ENCODE measurements around the gene NUP50.

NUP50 gene

DNA sequence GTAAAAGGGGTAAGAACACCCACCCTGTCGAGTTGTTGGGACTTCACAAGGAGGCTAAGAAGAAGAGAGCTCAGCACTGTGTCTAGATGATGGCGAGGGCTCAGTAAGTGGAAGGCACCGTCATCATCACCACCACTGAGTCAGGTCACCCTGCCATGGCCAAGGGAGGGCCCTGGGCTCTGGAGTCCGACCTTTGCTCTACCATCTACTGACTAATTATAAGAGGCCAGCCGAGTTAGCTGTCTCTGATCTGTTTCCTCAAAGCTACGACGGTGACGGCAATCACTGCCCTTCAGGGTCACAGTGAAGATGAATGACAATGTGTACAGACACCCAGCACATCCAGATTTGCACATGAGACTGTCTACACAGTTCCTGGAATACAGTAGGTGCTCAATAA, 47.7 kb downstream of the NUP50 start:
- DNase-seq: no peak

DNA sequence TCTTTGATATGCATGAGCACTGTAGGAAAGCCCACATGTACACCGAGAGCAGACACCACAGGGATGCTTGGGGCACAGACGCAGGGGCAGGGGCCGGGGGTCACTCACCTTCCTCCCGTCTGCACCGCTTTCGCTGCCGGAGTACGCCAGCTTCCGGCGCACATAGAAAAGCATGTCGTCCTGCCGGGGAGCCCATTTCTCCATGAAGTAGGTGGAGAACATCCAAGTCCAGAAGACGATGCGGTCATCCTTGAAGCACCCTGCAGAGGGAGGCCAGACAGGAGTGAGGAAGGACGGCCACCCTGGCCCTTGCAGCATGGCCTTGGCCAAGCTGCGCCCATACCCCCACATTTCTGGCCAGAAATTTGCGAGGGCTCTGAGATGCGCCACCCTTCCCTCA, 48.1 kb downstream of the NUP50 start:
- DNase-seq: no peak

DNA sequence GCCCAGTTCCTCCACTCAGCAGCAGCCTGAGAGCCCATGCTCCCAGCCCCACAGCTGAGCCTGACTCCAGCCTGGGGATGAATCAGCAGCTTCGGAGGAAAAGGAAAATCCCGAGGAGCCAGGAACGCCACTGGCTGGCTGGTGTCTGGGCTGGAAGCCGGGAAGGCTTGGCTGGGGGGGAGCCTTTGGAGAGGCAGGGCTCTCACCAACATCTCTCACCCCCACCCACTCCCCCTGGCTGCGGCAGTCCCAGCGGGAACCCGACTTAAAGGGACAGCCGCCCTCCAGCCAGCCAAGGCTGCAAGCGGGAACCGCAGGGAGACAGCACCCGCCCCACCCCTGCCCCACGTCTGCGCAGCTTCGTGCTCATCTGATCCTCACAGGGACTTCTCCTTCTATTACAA, 48.6 kb downstream of the NUP50 start:
- DNase-seq: no peak

DNA sequence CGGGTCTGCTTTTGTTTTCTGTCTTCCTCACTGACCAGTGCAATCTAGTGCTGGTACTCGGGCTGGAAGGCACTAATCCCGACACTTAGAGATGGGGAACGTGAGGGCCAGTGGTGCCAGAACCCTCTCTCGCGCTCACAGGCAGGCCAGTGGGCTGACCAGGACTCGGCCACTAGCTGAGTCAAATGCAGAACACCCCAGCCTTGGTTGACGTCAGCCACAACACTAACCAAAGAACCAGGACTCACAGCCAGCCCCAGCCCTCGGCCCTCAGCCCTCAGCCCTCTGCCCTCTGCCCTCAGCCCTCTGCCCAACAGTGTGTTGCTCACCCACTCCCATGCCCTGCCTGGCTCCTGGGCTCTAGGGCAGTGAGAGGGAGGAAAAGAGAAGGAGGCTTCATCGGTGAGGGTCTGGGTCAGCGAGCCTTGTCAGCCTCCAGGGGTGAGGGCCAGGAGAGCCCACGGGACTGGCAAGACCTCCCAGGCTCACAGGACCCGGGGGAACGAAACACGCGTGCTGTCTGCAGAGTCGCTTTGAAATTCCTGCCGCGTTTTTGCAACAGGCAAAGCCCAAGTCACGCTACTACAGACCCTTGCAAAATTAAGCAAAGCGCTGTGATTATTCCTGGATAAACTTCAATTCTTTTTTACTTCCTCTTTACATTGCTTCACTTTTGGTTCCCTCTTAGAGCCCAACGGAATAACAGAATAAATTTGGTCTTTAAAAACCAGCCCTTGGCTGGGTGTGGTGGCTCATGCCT, 49.4 kb downstream of the NUP50 start:
- no peak for DNase-seq

DNA sequence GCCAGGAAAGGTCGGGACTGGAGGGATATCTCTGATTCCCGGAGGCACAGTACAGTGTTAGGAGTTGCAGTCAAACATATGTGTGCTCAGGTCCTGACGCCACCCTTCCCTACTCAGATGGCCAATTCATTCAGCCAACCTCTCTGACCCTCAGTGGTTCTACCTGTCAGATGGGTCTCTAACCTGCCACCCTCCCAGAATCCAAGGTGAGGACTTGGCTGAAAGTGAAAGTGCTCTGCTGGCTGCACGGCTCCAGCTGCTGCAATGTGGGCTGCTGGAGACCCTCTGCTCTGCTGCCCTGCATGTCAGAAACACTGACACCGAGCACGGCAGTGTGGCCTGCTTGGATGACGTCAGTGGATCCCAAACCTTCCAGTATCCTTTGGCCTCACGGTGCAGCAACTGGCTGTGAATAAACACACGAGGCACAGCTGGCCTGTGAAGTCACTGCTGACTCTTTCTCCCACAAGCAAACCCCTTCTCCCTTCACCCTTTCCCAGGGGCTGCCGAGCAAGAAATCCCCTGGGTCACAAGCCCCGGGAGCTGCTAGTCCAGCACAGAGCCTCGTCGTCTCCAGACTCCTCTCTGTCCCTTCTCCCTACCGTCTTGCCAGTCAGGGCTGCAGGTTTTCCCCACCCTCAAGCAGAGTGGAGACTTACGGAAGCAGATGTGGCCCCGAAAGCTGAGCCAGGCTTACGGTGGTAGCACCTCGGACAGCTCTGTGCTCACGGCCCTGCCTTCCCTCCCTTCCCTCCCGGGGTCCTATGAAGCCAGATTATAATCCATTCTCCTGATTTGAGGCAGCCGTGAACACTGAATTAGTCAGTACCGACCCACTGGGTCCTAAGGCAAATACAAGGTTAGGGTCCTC, 52.6 kb downstream of the NUP50 start:
- no peak for DNase-seq

DNA sequence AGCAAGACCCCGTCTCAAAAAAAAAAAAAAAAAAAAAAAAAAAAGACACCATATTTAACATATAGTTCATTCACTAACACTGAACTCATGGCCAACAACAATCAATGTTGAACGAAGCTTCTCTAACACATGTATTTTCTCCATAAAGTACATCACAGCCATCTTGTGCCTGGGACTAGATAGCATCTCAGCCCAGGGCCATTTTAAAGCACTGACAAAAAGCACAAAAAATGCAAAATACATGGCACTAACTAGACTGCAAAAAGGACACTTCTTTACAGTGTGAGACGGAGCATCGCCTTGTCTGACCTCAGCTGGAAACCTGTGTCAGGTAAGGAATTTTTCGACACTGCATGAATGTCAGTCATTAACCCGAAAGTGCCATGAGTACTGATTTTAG, 53.6 kb downstream of the NUP50 start:
- no peak for DNase-seq

DNA sequence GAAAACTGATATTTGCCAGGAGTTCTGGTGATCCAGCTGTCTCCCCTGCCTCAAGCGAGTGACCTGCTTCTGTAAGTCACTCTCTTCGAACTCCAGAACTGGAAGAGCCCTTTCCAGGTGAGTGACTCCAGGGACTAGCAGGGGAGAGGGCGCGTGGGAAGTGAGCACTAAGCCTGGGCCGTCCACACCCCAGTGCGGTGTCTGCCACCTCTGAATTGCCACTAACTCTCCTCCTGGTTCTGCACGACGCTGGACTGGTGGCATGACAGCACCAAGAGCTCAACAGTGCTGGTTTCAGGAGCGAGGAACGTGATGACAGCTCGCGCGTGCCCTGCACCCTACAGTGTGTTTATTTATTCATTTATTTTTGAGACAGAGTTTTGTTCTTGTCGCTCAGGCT, 54.1 kb downstream of the NUP50 start:
- DNase-seq: no peak

DNA sequence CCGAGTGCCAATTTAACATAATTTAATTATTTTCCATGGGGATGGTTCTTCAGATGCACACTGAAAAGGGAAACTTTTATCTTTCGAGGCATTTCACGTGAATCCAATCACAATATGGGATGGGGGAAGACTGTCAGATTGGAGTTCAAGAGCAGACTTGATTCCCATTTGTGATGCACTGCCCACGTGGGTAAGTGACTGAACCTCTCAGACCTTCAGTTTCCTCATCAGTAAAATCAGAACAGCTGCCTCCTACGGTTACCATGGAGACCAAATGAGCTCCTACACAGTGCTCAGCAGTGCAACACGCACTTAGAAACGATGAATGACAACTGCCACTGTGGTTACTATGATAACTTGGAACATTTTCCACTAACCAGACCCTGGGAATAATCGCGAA, 55.3 kb downstream of the NUP50 start:
- no peak for DNase-seq

DNA sequence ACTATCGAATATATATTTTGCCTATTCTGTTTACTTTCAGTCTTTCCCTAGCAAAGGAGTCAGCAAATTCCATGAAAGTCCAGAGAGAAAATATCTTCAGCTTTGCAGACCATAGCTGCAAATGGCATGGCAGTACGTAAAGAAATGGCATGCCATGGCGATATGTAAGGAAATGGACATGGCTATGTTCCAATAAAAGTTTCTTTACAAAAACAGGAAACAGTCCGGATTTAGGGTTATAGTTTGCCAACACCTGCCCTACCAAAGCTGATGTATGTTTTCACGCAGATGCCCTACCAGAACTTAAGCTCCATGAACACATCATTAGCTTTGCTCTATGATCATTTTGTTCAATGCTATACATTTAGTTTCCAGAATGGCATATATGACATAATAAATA, 57.5 kb downstream of the NUP50 start:
- DNase-seq: no peak

DNA sequence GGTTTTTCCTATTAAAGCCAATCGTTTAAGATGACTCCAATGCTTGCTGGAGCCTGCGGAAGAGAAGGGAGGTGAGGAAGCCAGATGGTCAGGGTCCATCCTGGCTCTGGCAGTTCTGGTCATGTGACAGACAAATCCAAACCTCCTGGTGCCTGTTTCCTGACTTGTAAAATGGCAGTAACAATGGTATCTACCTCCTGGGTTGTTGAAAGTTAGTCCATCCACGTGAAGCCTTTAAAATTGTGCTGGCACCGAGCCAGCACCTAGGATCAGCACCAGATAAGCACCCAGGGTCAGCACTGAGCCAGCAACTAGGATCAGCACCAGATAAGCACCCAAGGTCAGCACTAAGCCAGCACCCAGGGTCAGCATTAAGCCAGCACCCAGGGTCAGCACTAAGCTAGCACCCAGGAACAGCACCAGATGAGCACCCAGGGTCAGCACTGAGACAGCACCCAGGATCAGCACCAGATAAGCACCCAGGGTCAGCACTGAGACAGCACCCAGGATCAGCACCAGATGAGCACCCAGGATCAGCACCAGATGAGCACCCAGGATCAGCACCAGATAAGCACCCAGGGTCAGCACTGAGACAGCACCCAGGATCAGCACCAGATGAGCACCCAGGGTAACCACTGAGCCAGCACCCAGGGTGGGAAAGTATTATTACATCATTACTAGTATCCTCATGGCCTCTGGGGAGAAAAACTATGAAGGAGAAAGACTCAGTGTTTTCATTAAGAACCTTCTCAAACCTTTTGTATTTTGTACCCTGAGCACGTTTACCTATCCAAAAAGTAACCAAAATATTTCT, 59.8 kb downstream of the NUP50 start:
- DNase-seq: no peak

DNA sequence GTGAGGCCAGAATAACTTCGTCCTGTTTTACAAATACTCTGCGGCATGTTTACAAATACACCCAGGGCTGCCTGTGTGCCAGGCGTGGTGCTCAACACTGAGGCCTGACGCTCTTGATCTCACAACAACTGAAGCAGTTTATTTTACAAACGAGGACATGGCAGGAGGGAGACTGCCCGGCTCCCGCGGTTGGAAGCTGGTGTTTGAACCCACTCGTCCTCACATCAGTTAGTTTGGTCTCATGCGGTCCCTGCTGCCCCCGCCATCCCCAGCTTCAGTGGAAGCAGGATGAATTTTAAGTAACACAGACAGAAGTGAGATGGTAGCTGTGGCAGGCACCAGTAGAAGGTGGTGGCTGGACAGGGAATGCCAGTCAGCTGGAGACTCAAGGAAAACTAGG, 60.6 kb downstream of the NUP50 start:
- DNase-seq: no peak

DNA sequence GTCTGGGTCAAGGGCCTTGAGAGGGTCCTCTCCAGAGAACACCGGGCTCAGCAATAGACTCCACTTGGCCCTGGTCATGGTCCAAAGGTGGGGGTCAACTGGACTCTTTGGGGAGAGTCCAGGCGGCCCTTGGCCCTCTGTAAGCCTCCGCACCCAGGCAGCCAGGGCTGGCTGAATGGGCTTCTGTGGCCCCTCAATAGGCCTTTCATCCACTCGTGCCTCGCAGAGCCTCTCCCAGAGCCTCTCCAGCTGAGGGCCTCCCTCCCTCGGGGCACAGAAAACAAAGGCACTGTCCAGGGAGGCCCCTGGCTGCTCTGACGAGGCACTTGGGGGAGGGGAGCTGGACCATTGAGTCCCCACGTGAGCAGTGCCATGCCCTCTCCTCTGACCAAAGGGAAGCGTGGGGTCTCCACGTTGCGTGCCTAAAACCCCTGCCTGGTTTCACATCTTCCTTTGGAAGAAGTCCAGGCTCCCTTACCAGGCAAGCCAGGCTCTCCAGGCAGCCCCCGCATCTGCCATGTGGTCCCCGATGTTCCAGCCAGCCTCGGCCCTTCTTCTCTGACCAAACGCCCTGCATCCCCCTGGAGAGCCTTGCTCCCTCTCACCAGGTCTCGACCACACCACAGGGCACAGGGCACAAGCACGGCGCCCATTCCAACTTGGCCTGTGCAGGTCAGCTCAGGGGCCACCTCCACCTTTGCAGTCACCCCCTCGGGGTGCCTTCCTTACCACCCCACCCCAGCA, 61.4 kb downstream of the NUP50 start:
- DNase-seq: no peak

DNA sequence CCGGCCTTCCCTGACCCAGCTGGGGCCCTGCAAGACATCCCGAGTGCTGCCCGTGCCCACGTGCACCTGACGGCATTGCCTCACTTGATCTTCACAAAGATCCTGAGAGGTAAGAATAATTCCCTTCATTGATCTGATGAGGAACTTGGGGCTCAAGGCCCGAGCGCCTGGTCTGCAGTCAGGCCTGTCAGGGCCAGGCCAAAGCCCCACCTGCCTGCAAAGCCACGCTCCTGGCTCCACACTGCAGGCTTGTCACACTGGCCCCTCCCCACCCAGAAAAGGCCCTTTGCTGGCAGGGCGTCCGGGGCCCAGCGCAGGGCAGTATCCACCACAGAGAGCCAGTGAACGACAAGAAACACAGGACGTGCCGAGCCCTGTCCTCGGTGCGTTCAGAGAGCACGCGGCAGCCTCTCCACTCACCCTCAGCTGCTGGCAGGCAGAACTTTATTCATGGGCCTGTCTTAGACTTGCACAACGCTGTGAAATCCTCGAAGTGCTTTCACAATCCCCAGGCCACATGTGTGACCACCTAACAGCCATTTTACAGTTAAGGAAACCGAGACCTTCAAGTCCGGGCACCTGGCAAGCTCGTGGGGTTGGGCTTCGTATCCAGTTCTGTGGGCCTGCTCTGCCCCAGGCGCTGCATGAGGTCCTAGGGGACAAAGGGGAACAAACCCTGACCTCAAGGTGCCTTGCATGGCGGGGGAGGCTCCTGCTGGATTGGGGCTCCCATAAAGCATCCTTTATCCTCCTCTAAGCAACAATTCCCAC, 62.2 kb downstream of the NUP50 start:
- DNase-seq: peak in 1 of 2 donors; percentile 42

DNA sequence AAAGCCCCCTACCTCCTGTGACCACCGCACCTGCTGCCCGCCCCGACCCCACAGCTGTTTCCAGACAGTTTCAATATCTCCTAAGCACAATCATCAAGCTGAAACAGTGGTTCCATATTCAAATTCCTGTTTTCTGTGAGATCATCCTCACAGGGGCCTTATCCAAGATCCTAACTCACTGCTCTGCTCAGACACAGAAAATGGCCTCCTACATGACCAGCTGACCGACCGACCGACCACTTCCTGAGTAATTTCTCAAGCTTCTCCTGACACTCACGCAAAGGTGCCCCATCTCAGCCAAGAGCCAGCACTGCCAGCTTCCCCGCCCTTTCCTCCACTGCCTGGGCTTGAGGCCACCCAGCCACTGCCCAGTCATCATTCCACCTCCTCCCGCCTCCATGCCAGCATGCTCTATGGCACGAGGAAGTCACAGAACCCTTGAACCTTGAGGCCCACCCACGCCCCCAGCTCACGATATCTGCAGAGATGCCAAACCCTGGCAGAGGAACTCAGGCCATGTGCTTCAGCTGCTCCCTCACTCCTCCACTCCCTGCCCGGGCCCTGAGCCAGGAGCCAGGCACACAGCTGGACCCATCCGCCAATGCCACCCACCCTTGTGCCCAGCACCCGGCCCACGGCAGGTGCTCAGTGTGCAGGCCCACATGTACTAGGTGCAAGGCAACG, 62.9 kb downstream of the NUP50 start:
- peak in 1 of 2 donors; percentile 42 for DNase-seq

DNA sequence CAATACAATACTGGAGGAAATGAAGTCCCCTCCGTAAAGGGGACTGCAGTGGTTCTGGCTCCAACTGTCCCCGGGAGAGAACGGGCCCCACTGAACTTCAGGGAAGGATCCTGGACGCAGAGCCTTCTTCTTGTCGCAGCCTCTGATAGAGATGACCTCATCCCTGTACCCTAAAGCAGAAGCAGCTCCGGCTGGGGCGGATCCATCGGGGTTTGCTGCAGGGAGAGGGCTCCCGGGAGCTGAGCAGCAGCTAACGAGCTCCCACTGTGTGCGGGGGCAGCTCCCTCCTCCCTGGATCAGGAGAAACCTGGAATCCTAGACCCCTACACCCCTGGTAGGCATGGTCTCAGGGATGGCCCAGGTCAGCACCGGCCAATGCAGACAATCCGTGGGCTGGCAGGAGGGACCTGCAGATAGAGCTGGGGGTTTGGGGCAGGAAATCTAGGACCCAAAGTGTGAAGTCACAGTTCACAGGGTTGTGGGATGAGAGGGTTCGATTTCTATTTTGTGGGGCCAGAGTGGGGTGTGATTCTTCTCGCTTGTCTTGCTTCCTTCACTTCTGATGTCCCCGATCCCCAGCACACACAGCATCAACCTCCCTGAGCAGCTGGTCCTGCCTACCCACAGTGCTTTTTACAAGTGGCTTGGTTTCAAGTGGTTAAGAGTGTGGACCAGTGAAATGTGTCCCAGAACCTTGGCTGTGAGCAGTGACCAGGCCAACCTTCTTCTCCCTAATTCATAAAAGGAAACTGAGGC, 64.1 kb downstream of the NUP50 start:
- no peak for DNase-seq

DNA sequence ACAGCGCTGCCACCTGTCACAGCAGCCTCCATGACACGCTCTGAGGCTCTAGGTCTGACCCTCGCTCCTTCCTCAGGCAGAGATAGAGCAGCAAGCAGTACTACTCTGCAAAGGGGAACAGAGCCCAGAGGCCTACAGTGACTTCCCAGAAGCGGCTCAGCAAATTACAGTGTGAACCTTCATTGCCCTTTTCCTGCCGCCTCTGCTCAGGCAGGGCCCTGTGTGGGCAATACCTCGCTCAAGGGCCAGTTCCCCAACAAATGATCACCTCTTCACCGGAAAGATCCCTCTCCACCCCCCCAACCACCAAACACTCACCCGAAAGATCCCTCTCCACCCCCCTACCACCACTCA, 64.7 kb downstream of the NUP50 start:
- no peak for DNase-seq

DNA sequence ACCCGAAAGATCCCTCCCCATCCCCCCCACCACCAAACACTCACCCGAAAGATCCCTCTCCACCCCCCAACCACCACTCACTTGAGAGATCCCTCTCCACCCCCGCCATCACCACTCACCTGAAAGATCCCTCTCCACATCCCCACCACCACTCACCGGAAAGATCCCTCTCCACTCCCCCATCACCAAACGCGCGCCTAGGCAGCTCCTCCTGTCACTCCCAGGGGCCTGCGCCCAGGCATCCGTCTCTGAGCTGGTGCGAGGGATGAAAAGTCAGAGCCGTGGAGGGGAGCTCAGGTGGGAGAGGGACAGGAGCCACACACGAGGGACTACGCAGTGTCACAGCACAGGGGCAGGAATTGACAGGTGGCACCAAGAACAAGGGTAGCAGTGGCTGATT, 65.5 kb downstream of the NUP50 start:
- no peak for DNase-seq

DNA sequence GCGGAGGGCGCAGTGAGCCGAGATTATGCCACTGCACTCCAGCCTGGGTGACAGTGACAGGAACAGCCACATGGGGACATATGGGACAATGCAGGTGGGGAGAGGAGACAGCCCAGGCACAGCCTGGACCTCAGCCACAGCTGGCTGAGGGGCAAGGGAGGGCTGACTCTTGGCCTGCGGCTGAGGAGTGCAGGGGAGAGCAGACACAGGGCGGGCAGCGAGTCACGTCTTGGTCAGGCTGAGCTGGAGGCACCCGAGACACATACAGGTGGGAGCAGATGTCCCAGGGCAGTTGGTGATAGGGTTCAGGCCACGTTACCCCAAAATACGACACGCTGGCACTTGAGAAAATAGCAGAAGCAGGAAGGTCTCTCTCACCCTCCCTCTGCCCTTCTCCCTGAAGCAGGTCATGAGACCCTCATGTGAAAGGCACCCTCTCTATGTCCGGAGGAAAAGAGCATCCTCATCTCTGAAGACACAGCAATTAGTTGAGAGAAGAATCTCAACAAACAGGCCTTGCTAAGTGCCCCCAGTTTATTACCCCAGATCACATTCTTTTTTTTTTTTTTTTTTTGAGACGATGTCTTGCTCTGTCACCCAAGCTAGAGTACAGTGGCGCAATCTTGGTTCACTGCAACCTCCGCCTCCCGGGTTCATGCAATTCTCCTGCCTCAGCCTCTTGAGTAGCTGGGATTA, 66.4 kb downstream of the NUP50 start:
- DNase-seq: no peak

DNA sequence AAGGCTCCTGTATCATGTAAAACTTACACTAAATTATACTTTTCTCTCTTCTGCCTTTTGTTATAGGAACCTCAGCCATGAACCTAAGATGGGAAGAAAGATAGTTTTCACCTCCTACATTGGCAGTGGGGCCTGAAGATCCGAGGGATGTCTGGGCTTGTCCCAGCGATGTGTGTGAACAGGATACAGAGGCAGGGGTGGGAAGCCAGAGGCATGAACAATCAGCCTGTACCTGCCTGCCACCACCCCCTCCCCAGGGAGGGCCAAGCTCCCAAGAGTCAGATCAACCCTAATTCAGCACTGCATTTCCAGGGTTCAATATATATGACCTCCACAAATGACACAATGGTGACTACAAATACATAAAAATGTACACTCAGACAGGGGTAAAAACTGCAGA, 67.6 kb downstream of the NUP50 start:
- DNase-seq: no peak

DNA sequence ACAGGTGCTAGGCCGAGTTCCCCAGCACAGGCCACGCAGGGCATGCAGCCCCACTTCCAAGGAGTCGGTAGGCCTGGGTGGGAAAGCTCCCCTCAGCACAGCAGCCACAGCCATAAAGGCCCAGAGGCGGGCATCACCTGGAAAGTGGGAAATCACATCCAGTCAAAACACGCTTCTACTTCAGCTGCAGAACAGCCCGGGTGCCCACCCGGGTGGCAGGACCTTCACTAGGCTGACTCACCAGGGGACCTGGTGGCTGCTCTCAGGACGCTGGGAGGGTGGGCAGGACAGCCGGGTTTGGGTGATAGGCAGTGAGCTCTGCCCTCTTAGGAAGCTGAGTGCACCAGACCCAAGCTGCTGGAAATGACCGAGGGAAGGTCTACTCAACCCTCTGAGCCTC, 69.7 kb downstream of the NUP50 start:
- DNase-seq: no peak

All from bone marrow (tissue), 2 donors.